A549 (cell line): ENCODE data around the gene NSD2. TPM values are rescaled to one million over a fixed set of nuclear protein-coding genes. Genes with fewer than 3 reads are reported as not detected.

Experiments used
- ATAC-seq, 2 experiments: fragments of 200-7000 bp in 1 of 2; fragments of >200 bp in 1 of 2; cut with Nextera tagmentation in 1 of 2; cut with Tn5 transposase in 1 of 2; 3 replicates each; pipeline versions ENCODE4 v1.8.0 to v1.9.1; 2018 to 2020; ENCODE audit warnings: mild to moderate bottlenecking in 1 of 2, moderate library complexity in 1 of 2
- CTCF ChIA-PET: fragments of 300-600 bp; sonication (Branson Sonifier 250); formaldehyde crosslinking; extraction: SDS; loops from one replicate; lab custom pipeline; 2021; ENCODE audit warnings: antibody characterized with exemption, inconsistent platforms; lab: Yijun Ruan, JAX
- POLR2A ChIA-PET: fragments of 350-600 bp; formaldehyde crosslinking; extraction: SDS; loops from one replicate; lab custom pipeline; 2021; ENCODE audit warnings: antibody characterized with exemption, inconsistent platforms; lab: Yijun Ruan, JAX
- DNase-seq, 2 experiments: peaks; one replicate each; pipeline versions ENCODE4 v3.0.0 to v3.0.0-alpha.2; 2011 to 2016; ENCODE audit warnings: low read depth in 1 of 2, low spot score in 1 of 2
- FAIRE-seq: peaks from 2 replicates; lab custom pipeline; 2011; peaks lifted over from hg19 to GRCh38; lab: Jason Lieb, UNC
- H3K27ac ChIP-seq, 2 experiments: fragments of >200 bp; sonication (Bioruptor Twin); formaldehyde crosslinking; 3 replicates each; pipeline ENCODE4 v1.5.1; 2016 to 2017
- H3K4me1 ChIP-seq: fragments of >200 bp; sonication (Bioruptor Twin); formaldehyde crosslinking; 3 replicates; pipeline ENCODE4 v1.6.1; 2016
- H3K4me2 ChIP-seq: fragments of >200 bp; sonication (Bioruptor Twin); formaldehyde crosslinking; 3 replicates; pipeline ENCODE4 v1.6.1; 2016
- H3K4me3 ChIP-seq: fragments of >200 bp; sonication (Bioruptor Twin); formaldehyde crosslinking; 3 replicates; pipeline ENCODE4 v1.5.1; 2016
- H3K9me3 ChIP-seq: fragments of >200 bp; sonication (Bioruptor Twin); formaldehyde crosslinking; 3 replicates; pipeline ENCODE4 v1.6.1; 2016
- ATOH8 ChIP-seq: fragments of 250-450 bp; sonication (Bioruptor Pico); IDR thresholded peaks from 2 replicates; pipeline ENCODE4 v1.5.0; 2020; ENCODE audit warnings: low read depth, mild to moderate bottlenecking, moderate library complexity
- BHLHE40 ChIP-seq: IDR thresholded peaks from 2 replicates; pipeline ENCODE4 v1.6.1; 2012; ENCODE audit warnings: low read depth, low read length, inconsistent platforms
- CHD2 ChIP-seq: fragments of 150-350 bp; IDR thresholded peaks from 2 replicates; pipeline ENCODE4 v1.6.1; 2014; ENCODE audit warnings: low read length; ENCODE audit not compliant: partially characterized antibody
- CHD4 ChIP-seq: fragments of 200-600 bp; sonication (generic); IDR thresholded peaks from 2 replicates; pipeline ENCODE4 v1.6.1; 2016; ENCODE audit warnings: antibody characterized with exemption, mild to moderate bottlenecking, borderline replicate concordance
- EHF ChIP-seq: fragments of 250-450 bp; sonication (Bioruptor Pico); IDR thresholded peaks from 2 replicates; pipeline ENCODE4 v1.5.0; 2020; ENCODE audit warnings: mild to moderate bottlenecking
- FOSB ChIP-seq: fragments of 250-450 bp; sonication (Bioruptor Pico); IDR thresholded peaks from 2 replicates; pipeline ENCODE4 v1.5.0; 2020; ENCODE audit warnings: mild to moderate bottlenecking, moderate library complexity
- FOSL2 ChIP-seq, 2 experiments: fragments of 450-650 bp in 1 of 2; fragments of >200 bp in 1 of 2; sonication (Bioruptor Twin) in 1 of 2; formaldehyde crosslinking; IDR thresholded peaks; 2 replicates each; pipeline versions ENCODE4 v1.5.0 to v1.6.1; 2016 to 2020; ENCODE audit warnings: mild to moderate bottlenecking in 1 of 2, moderate library complexity in 1 of 2
- GATA3 ChIP-seq: IDR thresholded peaks from 2 replicates; pipeline ENCODE4 v1.6.1; 2012; ENCODE audit warnings: borderline replicate concordance
- HOXB13 ChIP-seq: fragments of 250-450 bp; sonication (Bioruptor Pico); IDR thresholded peaks from 2 replicates; pipeline ENCODE4 v1.5.0; 2020; ENCODE audit warnings: low read depth, mild to moderate bottlenecking, moderate library complexity
- KDM1A ChIP-seq: fragments of 200-600 bp; sonication (generic); IDR thresholded peaks from 2 replicates; pipeline ENCODE4 v1.6.1; 2016; ENCODE audit warnings: low read depth, mild to moderate bottlenecking
- MAFK ChIP-seq: fragments of 450-650 bp; IDR thresholded peaks from 2 replicates; pipeline ENCODE4 v1.6.1; 2014; ENCODE audit not compliant: partially characterized antibody
- MYC ChIP-seq: IDR thresholded peaks from 2 replicates; pipeline ENCODE4 v1.6.1; 2012; ENCODE audit warnings: mild to moderate bottlenecking, inconsistent platforms, low read length, improper control_type of control experiment, borderline replicate concordance
- NPAS2 ChIP-seq: fragments of 250-450 bp; sonication (Bioruptor Pico); IDR thresholded peaks from 2 replicates; pipeline ENCODE4 v1.8.0; 2022; ENCODE audit warnings: mild to moderate bottlenecking, moderate library complexity, borderline replicate concordance
- RAD21 ChIP-seq, 2 experiments: fragments of >200 bp in 1 of 2; sonication (Bioruptor Twin) in 1 of 2; formaldehyde crosslinking in 1 of 2; IDR thresholded peaks in 1 of 2; conservative IDR thresholded peaks in 1 of 2; 2 replicates in 1 of 2; 3 replicates in 1 of 2; pipeline ENCODE4 v1.6.1; 2012 to 2018; ENCODE audit warnings: inconsistent platforms in 1 of 2
- RARB ChIP-seq: fragments of 250-450 bp; sonication (Bioruptor Pico); IDR thresholded peaks from 2 replicates; pipeline ENCODE4 v1.8.0; 2021; ENCODE audit warnings: mild to moderate bottlenecking, moderate library complexity
- RNF2 ChIP-seq: fragments of 200-600 bp; sonication (generic); IDR thresholded peaks from 2 replicates; pipeline ENCODE4 v1.6.1; 2016; ENCODE audit warnings: low read depth, mild to moderate bottlenecking, antibody characterized with exemption, moderate library complexity, borderline replicate concordance
- SREBF2 ChIP-seq: fragments of 450-650 bp; IDR thresholded peaks from 2 replicates; pipeline ENCODE4 v1.6.1; 2014; ENCODE audit warnings: mild to moderate bottlenecking, moderate library complexity
- ZC3H11A ChIP-seq: fragments of 450-650 bp; IDR thresholded peaks from 2 replicates; pipeline ENCODE4 v1.6.1; 2014; ENCODE audit warnings: antibody characterized with exemption, mild to moderate bottlenecking
- WGBS: methylation state at CpG from one replicate; pipeline ENCODE4 v1.1.6; 2017; ENCODE audit errors: missing lambda C conversion rate; 5-methylcytosine and 5-hydroxymethylcytosine counted together
- polyA plus RNA-seq, 4 experiments: library from polyadenylated mRNA; depleted of rRNA in 3 of 4; stranded (reverse); fragments of >200 nt; fragmentation: RNase III in 1 of 4; extraction: RNeasy Plus Mini Kit Qiagen cat#74134 plus additional on column Dnase treatment in 1 of 4; gene quantifications; 2 replicates in 3 of 4; 3 replicates in 1 of 4; pipeline ENCODE4 v1.2.3, GENCODE V29; 2011 to 2017
- TF ChIP-seq, protein P1 (sequence below): fragments of 450-650 bp; IDR thresholded peaks from 2 replicates; pipeline ENCODE4 v1.6.1; 2014; ENCODE audit warnings: antibody characterized with exemption
- TF ChIP-seq, protein P2 (sequence below): IDR thresholded peaks from 2 replicates; pipeline ENCODE4 v1.6.1; 2012; ENCODE audit warnings: low read depth, borderline replicate concordance
- TF ChIP-seq, protein P3 (sequence below): IDR thresholded peaks from 2 replicates; pipeline ENCODE4 v1.6.1; 2012

Gene NSD2
- polyA plus RNA-seq, 2 of the 4 experiments (the other 2 are of a cell fraction), result 43.8 to 49.3 TPM

- POLR2A ChIA-PET, result no interaction called here
- TF ChIP-seq SREBF2, result no peak
- TF ChIP-seq RNF2, result no peak
- no peak for TF ChIP-seq HOXB13 (CRISPR knock-in tag)
- no peak for TF ChIP-seq FOSB (CRISPR knock-in tag)
- TF ChIP-seq RARB (CRISPR knock-in tag), result no peak
- no peak for TF ChIP-seq MAFK
Observed at GRCh38 chr4:1841201-1841886, 29.8 kb upstream of the NSD2 start.

DNA sequence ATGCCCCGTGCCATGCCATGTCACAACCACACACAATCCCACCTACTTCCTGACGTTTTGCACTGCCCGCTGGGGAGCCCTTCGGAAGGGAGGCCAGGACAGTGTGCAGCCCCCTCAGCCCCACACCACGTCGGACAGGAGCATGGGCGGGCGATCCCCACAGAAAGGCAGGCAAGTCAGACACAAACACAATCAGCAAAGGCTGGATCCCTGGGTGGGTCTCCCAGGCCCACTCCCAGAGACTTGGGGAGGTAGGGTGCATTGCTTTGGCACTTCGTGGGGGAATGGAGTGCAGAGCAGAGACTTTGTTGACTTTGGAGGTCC is 29.3 kb upstream of the NSD2 start:
- H3K4me2 ChIP-seq, result no peak overlapping the region
- FAIRE-seq (no peak), DNase-seq (no peak), ATAC-seq (no peak)
- POLR2A ChIA-PET, result no interaction called here
- H3K9me3 ChIP-seq, result no peaks in the 10 kb centered on the region
- CTCF ChIA-PET, result no interaction called here
- WGBS, result 81% methylated on average over 4 of the region's 9 CpGs
- no peaks in the 10 kb centered on the region for H3K4me1 ChIP-seq
- TF ChIP-seq, protein P1, sequence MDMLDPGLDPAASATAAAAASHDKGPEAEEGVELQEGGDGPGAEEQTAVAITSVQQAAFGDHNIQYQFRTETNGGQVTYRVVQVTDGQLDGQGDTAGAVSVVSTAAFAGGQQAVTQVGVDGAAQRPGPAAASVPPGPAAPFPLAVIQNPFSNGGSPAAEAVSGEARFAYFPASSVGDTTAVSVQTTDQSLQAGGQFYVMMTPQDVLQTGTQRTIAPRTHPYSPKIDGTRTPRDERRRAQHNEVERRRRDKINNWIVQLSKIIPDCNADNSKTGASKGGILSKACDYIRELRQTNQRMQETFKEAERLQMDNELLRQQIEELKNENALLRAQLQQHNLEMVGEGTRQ, result no peak
- no peak for TF ChIP-seq RAD21 (conservative IDR thresholded peaks at IDR 0.05 in 1 of 2, IDR thresholded peaks at IDR 0.05 in 1 of 2)
- TF ChIP-seq NPAS2 (CRISPR knock-in tag), result no peak
- no peak for TF ChIP-seq MYC
- no peak for TF ChIP-seq SREBF2
- no peak for TF ChIP-seq BHLHE40
- no peak for TF ChIP-seq GATA3
- TF ChIP-seq ATOH8 (CRISPR knock-in tag), result no peak
- H3K27ac ChIP-seq, result no peak overlapping the region
- H3K4me3 ChIP-seq, result no peak overlapping the region

More at GRCh38 chr4:1841201-1841886, 29.8 kb upstream of the NSD2 start:
- no peak for FAIRE-seq
- ATAC-seq, result no peak
- 92% methylated on average over 28 of the region's 31 CpGs for WGBS
- Histone ChIP-seq H3K4me3 (no peak overlapping the region), H3K4me1 (no peaks in the 10 kb centered on the region), H3K4me2 (no peak overlapping the region), H3K9me3 (no peaks in the 10 kb centered on the region), H3K27ac (no peak overlapping the region)
- no peak for DNase-seq
- CTCF ChIA-PET, result no interaction called here

GRCh38 chr4:1842339-1842895 is 28.8 kb upstream of the NSD2 start:
- ATAC-seq (peak in 1 of 2 experiments; percentile 63; a peak in 3 of 6 replicates), DNase-seq (no peak)
- Histone ChIP-seq H3K9me3 (no peaks in the 10 kb centered on the region), H3K4me2 (no peak overlapping the region), H3K4me1 (no peaks in the 10 kb centered on the region)
- CTCF ChIA-PET, result interaction anchor here (1.1 kb wide), 1 partner anchor 33 kb away, joined by 8 read pairs; no protein-coding TSS in a partner anchor
- 85% methylated on average over 7 of the region's 13 CpGs for WGBS
- TF ChIP-seq ZC3H11A (no peak), RAD21 (conservative IDR thresholded peaks at IDR 0.05 in 1 of 2, IDR thresholded peaks at IDR 0.05 in 1 of 2) (no peak), MYC (no peak), CHD2 (no peak), CHD4 (no peak), FOSL2 (IDR thresholded peaks at IDR 0.05) (no peak), FOSL2 (CRISPR knock-in tag; IDR thresholded peaks at IDR 0.05) (no peak), KDM1A (no peak), EHF (CRISPR knock-in tag) (no peak)
- TF ChIP-seq, protein P2, sequence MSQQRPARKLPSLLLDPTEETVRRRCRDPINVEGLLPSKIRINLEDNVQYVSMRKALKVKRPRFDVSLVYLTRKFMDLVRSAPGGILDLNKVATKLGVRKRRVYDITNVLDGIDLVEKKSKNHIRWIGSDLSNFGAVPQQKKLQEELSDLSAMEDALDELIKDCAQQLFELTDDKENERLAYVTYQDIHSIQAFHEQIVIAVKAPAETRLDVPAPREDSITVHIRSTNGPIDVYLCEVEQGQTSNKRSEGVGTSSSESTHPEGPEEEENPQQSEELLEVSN, result no peak
- TF ChIP-seq, protein P3, sequence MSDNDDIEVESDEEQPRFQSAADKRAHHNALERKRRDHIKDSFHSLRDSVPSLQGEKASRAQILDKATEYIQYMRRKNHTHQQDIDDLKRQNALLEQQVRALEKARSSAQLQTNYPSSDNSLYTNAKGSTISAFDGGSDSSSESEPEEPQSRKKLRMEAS, result no peak
- TF ChIP-seq, all 56 proteins: peak for 0
- no peak overlapping the region for H3K27ac ChIP-seq
- FAIRE-seq, result no peak
- POLR2A ChIA-PET, result interaction anchor here (0.6 kb wide), 2 partner anchors 9 to 13 kb away, joined by 3 read pairs; no protein-coding TSS in a partner anchor
- H3K4me3 ChIP-seq, result no peak overlapping the region
